ENCODE data around the gene GOLGB1. TPM values are rescaled to one million over a fixed set of nuclear protein-coding genes. Genes with fewer than 3 reads are reported as not detected.

GOLGB1 gene
- total RNA-seq, 1 experiment from 2014 or later = 31.4 TPM

GRCh38 chr3:121768452-121768851, 18.9 kb upstream of the GOLGB1 start:
- Histone ChIP-seq H2BK20ac (ENCODE audit: low read depth, low read length, poor library complexity, severe bottlenecking) (no peak overlapping the region), H3K27ac (ENCODE audit: insufficient read length, low read depth, low read length) (no peak overlapping the region), H3K56ac (ENCODE audit: insufficient read length, low read depth, low read length) (no peak overlapping the region), H3T11ph (ENCODE audit: low read length) (no peak overlapping the region), H3K27me3 (ENCODE audit: insufficient read depth, low read length) (no peaks in the 10 kb centered on the region), H2AK5ac (ENCODE audit: insufficient read length, low read length) (no peak overlapping the region), H3K18ac (ENCODE audit: insufficient read length, low read depth, low read length) (no peak overlapping the region), H3K9ac (ENCODE audit: extremely low read depth, insufficient read length, low read length) (no peak overlapping the region), H4K5ac (ENCODE audit: insufficient read length, low read depth, low read length) (no peak overlapping the region), H4K8ac (replicated peaks; ENCODE audit: insufficient read length, low read depth, low read length) (no peak overlapping the region), H3K4ac (ENCODE audit: low read depth, low read length) (no peak overlapping the region), H2BK5ac (ENCODE audit: insufficient read length, low read length) (no peak overlapping the region), H3K9me3 (ENCODE audit: control insufficient read depth, low read depth, low read length) (no peaks in the 10 kb centered on the region), H3K79me2 (ENCODE audit: insufficient read depth, low read length) (no peaks in the 10 kb centered on the region; the same call in 1 of the 2 replicates), H3K23ac (ENCODE audit: insufficient read length, low read depth, low read length) (no peak overlapping the region), H3K23me2 (ENCODE audit: insufficient read length, low read depth, low read length, poor library complexity, severe bottlenecking) (no peaks in the 10 kb centered on the region), H3K4me1 (ENCODE audit: insufficient read depth, low read length) (no peaks in the 10 kb centered on the region), H4K91ac (ENCODE audit: insufficient read length, low read depth, low read length) (no peak overlapping the region), H2BK12ac (ENCODE audit: insufficient read length, low read depth, low read length) (no peak overlapping the region), H3K14ac (ENCODE audit: insufficient read depth, low read length) (no peak overlapping the region), H3K79me1 (ENCODE audit: insufficient read depth, low read depth, low read length, poor library complexity, severe bottlenecking) (no peaks in the 10 kb centered on the region), H2BK120ac (ENCODE audit: low read depth, low read length, poor library complexity, severe bottlenecking) (no peak overlapping the region), H3K4me2 (ENCODE audit: insufficient read depth, insufficient read length, low read length) (no peak overlapping the region), H2BK15ac (ENCODE audit: low read depth, low read length) (no peak overlapping the region), H4K20me1 (ENCODE audit: control insufficient read depth, insufficient read depth, insufficient read length) (no peaks in the 10 kb centered on the region), H2AFZ (ENCODE audit: low read length) (no peak overlapping the region)
- Mint-ChIP-seq H3K4me1 (no peaks in the 10 kb centered on the region), H3K9me3 (no peaks in the 10 kb centered on the region), H3K4me3 (no peak overlapping the region), H3K36me3 (ENCODE audit: insufficient read depth in 1 of 3, low read depth in 3 of 3) (peaks cover 8 to 32% (median 24%) of the 10 kb centered on the region in 3 experiments; a peak in 6 of 7 replicates), H3K27me3 (ENCODE audit: low read depth) (no peaks in the 10 kb centered on the region), H3K27ac (no peak overlapping the region)
- no CpG with 5 or more reads among the region's 2 CpGs for WGBS (ENCODE audit: extremely low coverage, insufficient read length, low lambda C conversion rate)
- TF ChIP-seq CTCF (conservative IDR thresholded peaks at IDR 0.05) = no peak
- DNase-seq = no peak
